ENCODE results near the gene LIMS2. TPM values are rescaled to one million over a fixed set of nuclear protein-coding genes. Genes with fewer than 3 reads are reported as not detected.

The LIMS2 gene
- polyA plus RNA-seq, 2 of the 4 experiments (the other 2 are of a cell fraction), result 1.2 to 6.1 TPM

DNA sequence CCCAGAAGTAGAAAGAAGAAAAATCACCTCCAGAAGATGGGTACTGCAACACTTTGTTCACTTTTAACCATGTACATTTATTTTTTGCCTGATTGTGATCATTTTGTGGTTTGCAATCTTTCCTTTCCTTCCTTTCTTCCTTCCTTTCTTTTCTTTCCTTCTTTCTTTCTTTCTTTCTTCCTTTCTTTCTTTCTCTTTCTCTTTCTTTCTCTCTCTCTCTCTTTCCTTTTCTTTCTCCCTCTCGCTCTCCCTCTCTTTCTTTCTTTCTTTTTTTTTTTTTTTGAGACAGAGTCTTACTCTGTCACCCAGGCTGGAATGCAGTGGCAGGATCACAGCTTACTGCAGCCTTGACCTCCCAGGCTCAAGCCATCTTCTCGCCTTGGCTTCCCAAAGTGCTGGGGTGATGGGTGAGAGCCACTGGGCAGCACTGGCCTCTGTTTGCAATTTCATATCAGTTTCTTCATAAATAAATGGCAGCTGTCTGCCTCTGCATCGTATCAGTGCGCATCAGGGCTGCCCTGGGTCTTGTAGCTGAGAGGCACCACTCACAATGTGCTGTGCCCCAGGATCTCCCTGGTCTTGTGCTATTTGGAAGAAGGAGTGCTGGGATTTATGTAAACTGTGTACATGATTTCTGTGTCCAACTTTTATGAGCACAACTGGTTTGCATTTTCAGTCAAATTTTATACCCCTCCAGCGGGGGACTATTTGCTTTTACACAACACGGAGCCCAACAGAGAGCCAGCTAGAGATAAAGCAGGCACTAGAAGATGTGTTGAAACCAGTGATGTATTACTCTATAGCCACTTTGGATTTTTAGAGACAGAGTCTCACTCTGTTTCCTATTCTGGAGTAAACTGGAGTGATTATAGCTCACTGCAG, 6.9 kb upstream of the LIMS2 start:
- 85% methylated on average over 6 of the region's 6 CpGs for WGBS (ENCODE audit: missing lambda C conversion rate)
- POLR2A ChIA-PET, result no interaction called here
- no peak for FAIRE-seq

DNA sequence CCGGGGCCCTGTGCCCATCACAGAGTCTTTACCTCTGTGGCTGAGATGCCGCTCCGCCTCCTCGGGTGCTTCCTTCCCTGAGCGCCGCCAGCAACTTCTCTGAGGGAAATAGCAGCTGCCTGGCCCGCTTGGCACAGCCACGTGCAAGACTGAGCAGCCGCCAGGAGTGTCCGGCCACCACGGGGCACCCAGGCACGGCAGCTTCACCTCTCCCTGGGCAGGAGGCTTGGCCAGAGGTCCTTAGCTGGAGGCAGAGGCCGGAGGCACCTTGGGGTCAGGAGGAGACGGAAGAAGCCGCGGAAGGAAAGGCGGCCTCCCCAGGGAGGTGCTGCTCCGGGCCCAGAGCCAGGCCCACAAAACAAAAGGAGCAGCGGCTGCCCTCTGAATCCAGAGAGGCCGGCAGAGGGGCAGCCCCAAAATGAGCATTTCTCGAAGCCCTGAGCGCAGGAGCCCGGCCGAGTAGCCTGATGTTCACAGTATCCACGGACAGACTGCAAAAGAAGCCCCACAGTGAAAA, 6.0 kb upstream of the LIMS2 start:
- ATAC-seq, result no peak

More for the DNA sequence above, 6.9 kb upstream of the LIMS2 start:
- H3K9me3 ChIP-seq, result no peaks in the 10 kb centered on the region
- no peak overlapping the region for H3K4me3 ChIP-seq
- no peak overlapping the region for H3K27ac ChIP-seq
- ATAC-seq, result no peak
- CTCF ChIA-PET, result interaction anchor here (1.1 to 1.4 kb wide), 3 partner anchors 11 to 32 kb away, joined by 3 to 5 read pairs (median 5); no protein-coding TSS in a partner anchor
- TF ChIP-seq SMC3 (IDR thresholded peaks at IDR 0.05) (no peak), POLR2AphosphoS2 (conservative IDR thresholded peaks at IDR 0.05; ENCODE audit: low read length) (no peak), JUN (IDR thresholded peaks at IDR 0.05) (no peak), ESRRA (IDR thresholded peaks at IDR 0.05; ENCODE audit: borderline replicate concordance, low read length) (no peak), KDM5A (IDR thresholded peaks at IDR 0.05) (no peak)
- TF ChIP-seq, protein P1, sequence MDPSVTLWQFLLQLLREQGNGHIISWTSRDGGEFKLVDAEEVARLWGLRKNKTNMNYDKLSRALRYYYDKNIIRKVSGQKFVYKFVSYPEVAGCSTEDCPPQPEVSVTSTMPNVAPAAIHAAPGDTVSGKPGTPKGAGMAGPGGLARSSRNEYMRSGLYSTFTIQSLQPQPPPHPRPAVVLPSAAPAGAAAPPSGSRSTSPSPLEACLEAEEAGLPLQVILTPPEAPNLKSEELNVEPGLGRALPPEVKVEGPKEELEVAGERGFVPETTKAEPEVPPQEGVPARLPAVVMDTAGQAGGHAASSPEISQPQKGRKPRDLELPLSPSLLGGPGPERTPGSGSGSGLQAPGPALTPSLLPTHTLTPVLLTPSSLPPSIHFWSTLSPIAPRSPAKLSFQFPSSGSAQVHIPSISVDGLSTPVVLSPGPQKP (IDR thresholded peaks at IDR 0.05; ENCODE audit: low read depth, low read length), result no peak
- TF ChIP-seq, protein P2, sequence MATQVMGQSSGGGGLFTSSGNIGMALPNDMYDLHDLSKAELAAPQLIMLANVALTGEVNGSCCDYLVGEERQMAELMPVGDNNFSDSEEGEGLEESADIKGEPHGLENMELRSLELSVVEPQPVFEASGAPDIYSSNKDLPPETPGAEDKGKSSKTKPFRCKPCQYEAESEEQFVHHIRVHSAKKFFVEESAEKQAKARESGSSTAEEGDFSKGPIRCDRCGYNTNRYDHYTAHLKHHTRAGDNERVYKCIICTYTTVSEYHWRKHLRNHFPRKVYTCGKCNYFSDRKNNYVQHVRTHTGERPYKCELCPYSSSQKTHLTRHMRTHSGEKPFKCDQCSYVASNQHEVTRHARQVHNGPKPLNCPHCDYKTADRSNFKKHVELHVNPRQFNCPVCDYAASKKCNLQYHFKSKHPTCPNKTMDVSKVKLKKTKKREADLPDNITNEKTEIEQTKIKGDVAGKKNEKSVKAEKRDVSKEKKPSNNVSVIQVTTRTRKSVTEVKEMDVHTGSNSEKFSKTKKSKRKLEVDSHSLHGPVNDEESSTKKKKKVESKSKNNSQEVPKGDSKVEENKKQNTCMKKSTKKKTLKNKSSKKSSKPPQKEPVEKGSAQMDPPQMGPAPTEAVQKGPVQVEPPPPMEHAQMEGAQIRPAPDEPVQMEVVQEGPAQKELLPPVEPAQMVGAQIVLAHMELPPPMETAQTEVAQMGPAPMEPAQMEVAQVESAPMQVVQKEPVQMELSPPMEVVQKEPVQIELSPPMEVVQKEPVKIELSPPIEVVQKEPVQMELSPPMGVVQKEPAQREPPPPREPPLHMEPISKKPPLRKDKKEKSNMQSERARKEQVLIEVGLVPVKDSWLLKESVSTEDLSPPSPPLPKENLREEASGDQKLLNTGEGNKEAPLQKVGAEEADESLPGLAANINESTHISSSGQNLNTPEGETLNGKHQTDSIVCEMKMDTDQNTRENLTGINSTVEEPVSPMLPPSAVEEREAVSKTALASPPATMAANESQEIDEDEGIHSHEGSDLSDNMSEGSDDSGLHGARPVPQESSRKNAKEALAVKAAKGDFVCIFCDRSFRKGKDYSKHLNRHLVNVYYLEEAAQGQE (IDR thresholded peaks at IDR 0.05), result no peak
- no peaks in the 10 kb centered on the region for H3K4me1 ChIP-seq
- no peak for DNase-seq (ENCODE audit: low read depth in 1 of 2, low spot score in 1 of 2)
- no peak overlapping the region for H3K4me2 ChIP-seq

More for the DNA sequence above, 6.0 kb upstream of the LIMS2 start:
- CTCF ChIA-PET, result no interaction called here
- no peak for FAIRE-seq
- 88% methylated on average over 24 of the region's 25 CpGs for WGBS (ENCODE audit: missing lambda C conversion rate)
- POLR2A ChIA-PET, result no interaction called here
- no peak for DNase-seq (ENCODE audit: low read depth in 1 of 2, low spot score in 1 of 2)
- H3K27ac ChIP-seq, result no peak overlapping the region
- H3K9me3 ChIP-seq, result no peaks in the 10 kb centered on the region
- TF ChIP-seq, protein P2 (IDR thresholded peaks at IDR 0.05), result no peak
- TF ChIP-seq RFX5 (IDR thresholded peaks at IDR 0.05), result no peak
- no peak for TF ChIP-seq BHLHE40 (IDR thresholded peaks at IDR 0.05; ENCODE audit: low read depth, low read length)
- H3K4me3 ChIP-seq, result no peak overlapping the region
- H3K4me2 ChIP-seq, result no peak overlapping the region
- no peaks in the 10 kb centered on the region for H3K4me1 ChIP-seq
